ENCODE measurements around the gene VPS11. TPM values are rescaled to one million over a fixed set of nuclear protein-coding genes. Genes with fewer than 3 reads are reported as not detected.
"Not testable (repeated sequence)": the region's sequence is repeated elsewhere in the genome, so short reads cannot be mapped to it uniquely, and the experiment has no call there.

VPS11 gene
- total RNA-seq, 2 experiments from 2014 or later = 30.1 to 31.2 TPM

- peaks cover 18% of the 10 kb centered on the region for H3K4me1 Mint-ChIP-seq
- no peak for DNase-seq
- ATAC-seq = no peak
- no peaks in the 10 kb centered on the region for H3K9me3 Mint-ChIP-seq (ENCODE audit: low read depth)
- H3K27me3 Mint-ChIP-seq = no peaks in the 10 kb centered on the region
- peaks cover 25% of the 10 kb centered on the region for H3K36me3 Mint-ChIP-seq
- CTCF ChIA-PET = interaction anchor here (2.5 to 3.3 kb wide), 2 partner anchors 11 to 12 kb away, joined by 9 read pairs; partner anchors contain the start of gene HYOU1
- H3K4me3 Mint-ChIP-seq = no peak overlapping the region
- no peak overlapping the region for H3K27ac Mint-ChIP-seq
These were observed 22.9 kb upstream of the VPS11 start for GRCh38 chr11:119044708-119045107.

- CTCF ChIA-PET = interaction anchor here (1.6 kb wide), 1 partner anchor 254 kb away, joined by 3 read pairs; no protein-coding TSS in a partner anchor
- Mint-ChIP-seq H3K9me3 (ENCODE audit: low read depth) (no peaks in the 10 kb centered on the region), H3K4me1 (peaks cover 18% of the 10 kb centered on the region), H3K27ac (no peak overlapping the region), H3K27me3 (no peaks in the 10 kb centered on the region), H3K36me3 (peaks cover 28% of the 10 kb centered on the region), H3K4me3 (no peak overlapping the region)
- ATAC-seq = no peak
- DNase-seq = no peak
These were observed 21.1 kb upstream of the VPS11 start for GRCh38 chr11:119046489-119046888.

- no peak for ATAC-seq
- Mint-ChIP-seq H3K27me3 (no peaks in the 10 kb centered on the region), H3K4me1 (peaks cover 18% of the 10 kb centered on the region), H3K36me3 (peaks cover 31% of the 10 kb centered on the region), H3K27ac (no peak overlapping the region), H3K4me3 (no peak overlapping the region), H3K9me3 (ENCODE audit: low read depth) (no peaks in the 10 kb centered on the region)
- CTCF ChIA-PET = interaction anchor here (1.2 to 2.4 kb wide), 3 partner anchors 9 to 20 kb away, joined by 3 to 10 read pairs (median 3); partner anchors contain the start of genes SLC37A4 and VPS11
- no peak for DNase-seq
These were observed 20.4 kb upstream of the VPS11 start for GRCh38 chr11:119047205-119047604.

- Mint-ChIP-seq H3K4me1 (peaks cover 25% of the 10 kb centered on the region), H3K36me3 (peaks cover 42% of the 10 kb centered on the region), H3K4me3 (no peak overlapping the region), H3K27me3 (no peaks in the 10 kb centered on the region), H3K9me3 (ENCODE audit: low read depth) (no peaks in the 10 kb centered on the region), H3K27ac (peak overlapping the region; percentile 29)
- CTCF ChIA-PET = interaction anchor here (1.2 to 2.4 kb wide), 2 partner anchors 17 to 19 kb away, joined by 3 to 10 read pairs; partner anchors contain the start of genes SLC37A4 and VPS11
- ATAC-seq = no peak
- no peak for DNase-seq
These were observed 19.0 kb upstream of the VPS11 start for GRCh38 chr11:119048644-119049043.

- Mint-ChIP-seq H3K36me3 (peaks cover 46% of the 10 kb centered on the region), H3K9me3 (ENCODE audit: low read depth) (no peaks in the 10 kb centered on the region), H3K27ac (peak overlapping the region; percentile 29), H3K27me3 (no peaks in the 10 kb centered on the region), H3K4me1 (peaks cover 25% of the 10 kb centered on the region), H3K4me3 (no peak overlapping the region)
- ATAC-seq (no peak), DNase-seq (no peak)
- CTCF ChIA-PET = interaction anchor here (2.4 kb wide), 1 partner anchor 17 kb away, joined by 10 read pairs; the partner anchor contains the start of gene SLC37A4
These were observed 18.5 kb upstream of the VPS11 start for GRCh38 chr11:119049081-119049480.

GRCh38 chr11:119051440-119052162, 16.0 kb upstream of the VPS11 start:
- Mint-ChIP-seq H3K27ac (peak overlapping the region; percentile 18), H3K36me3 (peaks cover 45% of the 10 kb centered on the region), H3K4me1 (peaks cover 40% of the 10 kb centered on the region), H3K9me3 (ENCODE audit: low read depth) (no peaks in the 10 kb centered on the region), H3K4me3 (no peak overlapping the region), H3K27me3 (no peaks in the 10 kb centered on the region)
- DNase-seq (no peak), ATAC-seq (no peak)
- CTCF ChIA-PET = interaction anchor here (1.2 to 2.5 kb wide), 3 partner anchors 13 to 362 kb away, joined by 3 to 8 read pairs (median 3); partner anchors contain the start of gene VPS11

GRCh38 chr11:119052163-119052814, 15.3 kb upstream of the VPS11 start:
- no peak for DNase-seq
- no peaks in the 10 kb centered on the region for H3K27me3 Mint-ChIP-seq
- CTCF ChIA-PET = interaction anchor here (0.9 to 2.5 kb wide), 3 partner anchors 13 to 22 kb away, joined by 3 to 8 read pairs (median 3); partner anchors contain the start of genes SLC37A4 and VPS11
- no peaks in the 10 kb centered on the region for H3K9me3 Mint-ChIP-seq (ENCODE audit: low read depth)
- H3K4me3 Mint-ChIP-seq = no peak overlapping the region
- H3K36me3 Mint-ChIP-seq = peaks cover 39% of the 10 kb centered on the region
- ATAC-seq = no peak
- peak overlapping the region; percentile 26 for H3K27ac Mint-ChIP-seq
- H3K4me1 Mint-ChIP-seq = peaks cover 40% of the 10 kb centered on the region

- Mint-ChIP-seq H3K36me3 (peaks cover 31% of the 10 kb centered on the region), H3K9me3 (ENCODE audit: low read depth) (no peaks in the 10 kb centered on the region), H3K27ac (no peak overlapping the region), H3K4me3 (no peak overlapping the region), H3K4me1 (peaks cover 43% of the 10 kb centered on the region), H3K27me3 (no peaks in the 10 kb centered on the region)
- CTCF ChIA-PET = interaction anchor here (2.2 kb wide), 1 partner anchor 36 kb away, joined by 7 read pairs; the partner anchor contains the start of genes RPS25 and TRAPPC4
- DNase-seq (no peak), ATAC-seq (no peak)
These were observed 13.2 kb upstream of the VPS11 start for GRCh38 chr11:119054418-119054817.

- no peaks in the 10 kb centered on the region for H3K9me3 Mint-ChIP-seq (ENCODE audit: low read depth)
- DNase-seq (peak; percentile 45), ATAC-seq (no peak)
- peak overlapping the region; percentile 68 for H3K27ac Mint-ChIP-seq
- no peaks in the 10 kb centered on the region for H3K27me3 Mint-ChIP-seq
- CTCF ChIA-PET = interaction anchor here (0.9 to 2.5 kb wide), 11 partner anchors 9 to 149 kb away, joined by 3 to 9 read pairs (median 4); partner anchors contain the start of genes DPAGT1, HINFP, RPS25 and TRAPPC4
- peaks cover 40% of the 10 kb centered on the region for H3K4me1 Mint-ChIP-seq
- H3K36me3 Mint-ChIP-seq = peaks cover 25% of the 10 kb centered on the region
- peak overlapping the region; percentile 82 for H3K4me3 Mint-ChIP-seq
These were observed 11.7 kb upstream of the VPS11 start for GRCh38 chr11:119055901-119056300.

GRCh38 chr11:119056421-119056999, 11.1 kb upstream of the VPS11 start:
- Mint-ChIP-seq H3K27ac (peak overlapping the region; percentile 91), H3K9me3 (ENCODE audit: low read depth) (no peaks in the 10 kb centered on the region), H3K4me3 (peak overlapping the region; percentile 82), H3K36me3 (peaks cover 26% of the 10 kb centered on the region), H3K27me3 (no peaks in the 10 kb centered on the region), H3K4me1 (peaks cover 40% of the 10 kb centered on the region)
- DNase-seq (peak; percentile 66), ATAC-seq (peak; percentile 0)
- CTCF ChIA-PET = interaction anchor here (0.7 to 2.5 kb wide), 12 partner anchors 11 to 205 kb away, joined by 3 to 9 read pairs (median 4); partner anchors contain the start of genes DPAGT1, HINFP, HMBS and RPS25

- Mint-ChIP-seq H3K4me3 (peak within 1 kb of the TSS; percentile 82), H3K4me1 (peaks cover 36% of the 10 kb centered on the region), H3K27ac (peak within 1 kb of the TSS; percentile 91), H3K9me3 (ENCODE audit: low read depth) (no peaks in the 10 kb centered on the region), H3K36me3 (peaks cover 24% of the 10 kb centered on the region), H3K27me3 (no peaks in the 10 kb centered on the region)
- DNase-seq = peak; percentile 99
- CTCF ChIA-PET = interaction anchor here (0.7 to 2.5 kb wide), 15 partner anchors 10 to 204 kb away, joined by 3 to 9 read pairs (median 4); partner anchors contain the start of genes CBL, DPAGT1, HINFP and HMBS
- peak; percentile 96 for ATAC-seq
These were observed 10.4 kb upstream of the VPS11 start, which contains the start of gene HYOU1 for GRCh38 chr11:119057000-119057769. Gene HYOU1, minus strand, starts transcription at chr11:119057205. Its CDS starts 1,045 bp downstream, at chr11:119056160.

GRCh38 chr11:119059128-119059527, 8.5 kb upstream of the VPS11 start:
- H3K27ac Mint-ChIP-seq; H3K36me3 Mint-ChIP-seq; H3K9me3 Mint-ChIP-seq (ENCODE audit: low read depth); H3K27me3 Mint-ChIP-seq; CTCF ChIA-PET; DNase-seq; ATAC-seq: not testable (repeated sequence)
- Mint-ChIP-seq H3K4me1 (peaks cover 27% of the 10 kb centered on the region), H3K4me3 (peak overlapping the region; percentile 22)

Measured in activated CD8-positive, alpha-beta memory T cell treated with anti-CD3 and anti-CD28 coated beads, Interleukin-2, amount 10 ng/mL, durations not matched to agents 7 days and 5 days (primary cell).